ENCODE data around the gene BRME1. TPM values are rescaled to one million over a fixed set of nuclear protein-coding genes. Genes with fewer than 3 reads are reported as not detected.
"Not testable (repeated sequence)": the region's sequence is repeated elsewhere in the genome, so short reads cannot be mapped to it uniquely, and the experiment has no call there.

Gene BRME1
- polyA plus RNA-seq, 1 donor from 2014 or later: 6.2 TPM

GRCh38 chr19:13923194-13923987, 17.5 kb upstream of the BRME1 start:
- H3K79me2 ChIP-seq (replicated peaks; ENCODE audit: insufficient read depth, low read length): no peaks in the 10 kb centered on the region
- H3K27ac ChIP-seq (ENCODE audit: low read length): no peak overlapping the region
- H3K9ac ChIP-seq (ENCODE audit: low read length): no peak overlapping the region
- no peaks in the 10 kb centered on the region for H3K9me2 ChIP-seq (ENCODE audit: insufficient read depth, low read length)
- no peaks in the 10 kb centered on the region for H4K20me1 ChIP-seq (ENCODE audit: insufficient read depth)
- H3K27me3 ChIP-seq (ENCODE audit: insufficient read depth, low read depth, low read length): no peaks in the 10 kb centered on the region
- no peak overlapping the region for H3K4me3 ChIP-seq (ENCODE audit: low read length)
- no peaks in the 10 kb centered on the region for H3F3A ChIP-seq (ENCODE audit: insufficient read depth, low read length, poor library complexity, severe bottlenecking)
- peaks cover 9% of the 10 kb centered on the region for H3K36me3 ChIP-seq (ENCODE audit: insufficient read depth, low read length)
- no peak overlapping the region for H3K4me2 ChIP-seq (ENCODE audit: low read length)
- no peaks in the 10 kb centered on the region for H3K9me3 ChIP-seq (ENCODE audit: low read length)
- H2AFZ ChIP-seq (ENCODE audit: low read depth, low read length): no peak overlapping the region
- TF ChIP-seq RAD21 (conservative IDR thresholded peaks at IDR 0.05) (no peak), TAF1 (IDR thresholded peaks at IDR 0.05; ENCODE audit: low read depth) (no peak), EP300 (conservative IDR thresholded peaks at IDR 0.05; ENCODE audit: poor library complexity, severe bottlenecking) (no peak), SMC3 (conservative IDR thresholded peaks at IDR 0.05; ENCODE audit: poor library complexity) (no peak), EZH2 (IDR thresholded peaks at IDR 0.05; ENCODE audit: borderline replicate concordance, insufficient read depth, low read length, poor library complexity, severe bottlenecking) (no peak), CTCF (IDR thresholded peaks at IDR 0.05; ENCODE audit: poor library complexity, severe bottlenecking) (no peak), REST (IDR thresholded peaks at IDR 0.05; ENCODE audit: borderline replicate concordance) (no peak), POLR2AphosphoS5 (IDR thresholded peaks at IDR 0.05) (no peak), MXI1 (conservative IDR thresholded peaks at IDR 0.05; ENCODE audit: poor library complexity, severe bottlenecking) (no peak)

GRCh38 chr19:13922118-13922517, 16.2 kb upstream of the BRME1 start:
- not testable (repeated sequence) for H4K20me1 ChIP-seq (ENCODE audit: insufficient read depth); H3K27ac ChIP-seq (ENCODE audit: low read length); H3K27me3 ChIP-seq (ENCODE audit: insufficient read depth, low read depth, low read length); H3K9me2 ChIP-seq (ENCODE audit: insufficient read depth, low read length); H2AFZ ChIP-seq (ENCODE audit: low read depth, low read length); H3K9me3 ChIP-seq (ENCODE audit: low read length); H3K9ac ChIP-seq (ENCODE audit: low read length); H3K79me2 ChIP-seq (replicated peaks; ENCODE audit: insufficient read depth, low read length); H3K4me3 ChIP-seq (ENCODE audit: low read length); H3F3A ChIP-seq (ENCODE audit: insufficient read depth, low read length, poor library complexity, severe bottlenecking); H3K4me2 ChIP-seq (ENCODE audit: low read length)
- H3K36me3 ChIP-seq (ENCODE audit: insufficient read depth, low read length): peaks cover 15% of the 10 kb centered on the region
